ENCODE measurements around the gene CTDSP2.

DNA sequence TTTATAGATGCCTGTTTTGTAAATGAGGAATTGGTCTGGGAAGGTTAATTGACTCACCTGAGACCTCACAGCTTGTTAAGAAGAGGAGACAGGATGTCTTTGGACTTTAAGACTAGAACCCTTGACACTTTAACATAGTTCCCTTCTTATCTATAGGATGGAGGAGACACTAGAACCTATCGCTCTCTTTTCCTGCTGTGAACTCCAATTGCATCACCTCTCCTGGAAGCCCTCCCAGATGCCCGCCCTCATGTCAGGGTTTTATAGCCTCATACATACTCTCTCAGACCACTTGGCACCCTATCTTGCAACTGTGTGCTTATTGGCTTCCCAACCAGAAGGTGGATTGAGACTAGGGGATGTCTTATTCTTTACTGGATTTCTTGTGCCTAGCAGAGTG is 2.5 kb upstream of the CTDSP2 start:
- TF ChIP-seq, protein P1, sequence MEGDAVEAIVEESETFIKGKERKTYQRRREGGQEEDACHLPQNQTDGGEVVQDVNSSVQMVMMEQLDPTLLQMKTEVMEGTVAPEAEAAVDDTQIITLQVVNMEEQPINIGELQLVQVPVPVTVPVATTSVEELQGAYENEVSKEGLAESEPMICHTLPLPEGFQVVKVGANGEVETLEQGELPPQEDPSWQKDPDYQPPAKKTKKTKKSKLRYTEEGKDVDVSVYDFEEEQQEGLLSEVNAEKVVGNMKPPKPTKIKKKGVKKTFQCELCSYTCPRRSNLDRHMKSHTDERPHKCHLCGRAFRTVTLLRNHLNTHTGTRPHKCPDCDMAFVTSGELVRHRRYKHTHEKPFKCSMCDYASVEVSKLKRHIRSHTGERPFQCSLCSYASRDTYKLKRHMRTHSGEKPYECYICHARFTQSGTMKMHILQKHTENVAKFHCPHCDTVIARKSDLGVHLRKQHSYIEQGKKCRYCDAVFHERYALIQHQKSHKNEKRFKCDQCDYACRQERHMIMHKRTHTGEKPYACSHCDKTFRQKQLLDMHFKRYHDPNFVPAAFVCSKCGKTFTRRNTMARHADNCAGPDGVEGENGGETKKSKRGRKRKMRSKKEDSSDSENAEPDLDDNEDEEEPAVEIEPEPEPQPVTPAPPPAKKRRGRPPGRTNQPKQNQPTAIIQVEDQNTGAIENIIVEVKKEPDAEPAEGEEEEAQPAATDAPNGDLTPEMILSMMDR (IDR thresholded peaks at IDR 0.05): no peak
- TF ChIP-seq POLR2A (IDR thresholded peaks at IDR 0.05) (no peak), POLR2AphosphoS5 (IDR thresholded peaks at IDR 0.05) (no peak)

Data from stomach (tissue), 4 donors.